Activated CD4-positive, alpha-beta memory T cell treated with anti-CD3 and anti-CD28 coated beads, Interleukin-2, amount 10 ng/mL, durations not matched to agents 7 days and 5 days (primary cell): Measurements from ENCODE around the gene FAM118B. TPM values are rescaled to one million over a fixed set of nuclear protein-coding genes. Genes with fewer than 3 reads are reported as not detected.
"Not testable (repeated sequence)": the region's sequence is repeated elsewhere in the genome, so short reads cannot be mapped to it uniquely, and the experiment has no call there.

Experiments
- CTCF ChIA-PET: fragments of 350-600 bp; sonication (Branson Sonifier 250); formaldehyde crosslinking; loops from one replicate; lab custom pipeline; 2021; ENCODE audit warnings: antibody characterized with exemption, inconsistent platforms; lab: Charles Lee
- POLR2A ChIA-PET: fragments of 350-600 bp; sonication (Branson Sonifier 250); formaldehyde crosslinking; loops from one replicate; lab custom pipeline; 2021; ENCODE audit warnings: antibody characterized with exemption; lab: Charles Lee
- DNase-seq: peaks from one replicate; pipeline ENCODE4 v3.0.0-alpha.2; 2020
- H3K27ac Mint-ChIP-seq: one replicate; pipeline ENCODE4 v1.8.0; 2021; ENCODE audit warnings: mild to moderate bottlenecking, mixed read lengths
- H3K27me3 Mint-ChIP-seq: one replicate; pipeline ENCODE4 v1.8.0; 2021; ENCODE audit warnings: mixed read lengths
- H3K36me3 Mint-ChIP-seq: one replicate; pipeline ENCODE4 v1.8.0; 2021; ENCODE audit warnings: low read depth, mixed read lengths
- H3K4me1 Mint-ChIP-seq: one replicate; pipeline ENCODE4 v1.8.0; 2021; ENCODE audit warnings: mixed read lengths
- H3K4me3 Mint-ChIP-seq: one replicate; pipeline ENCODE4 v1.8.0; 2021; ENCODE audit warnings: mild to moderate bottlenecking, mixed read lengths
- H3K9me3 Mint-ChIP-seq: one replicate; pipeline ENCODE4 v1.8.0; 2021; ENCODE audit warnings: mixed read lengths
- total RNA-seq, 2 experiments: library from RNA; stranded (reverse); gene quantifications; one replicate each; pipeline ENCODE4 v1.2.3, GENCODE V29; 2021

Gene FAM118B
- total RNA-seq, 2 experiments from 2014 or later, result 9.0 to 9.9 TPM

DNA sequence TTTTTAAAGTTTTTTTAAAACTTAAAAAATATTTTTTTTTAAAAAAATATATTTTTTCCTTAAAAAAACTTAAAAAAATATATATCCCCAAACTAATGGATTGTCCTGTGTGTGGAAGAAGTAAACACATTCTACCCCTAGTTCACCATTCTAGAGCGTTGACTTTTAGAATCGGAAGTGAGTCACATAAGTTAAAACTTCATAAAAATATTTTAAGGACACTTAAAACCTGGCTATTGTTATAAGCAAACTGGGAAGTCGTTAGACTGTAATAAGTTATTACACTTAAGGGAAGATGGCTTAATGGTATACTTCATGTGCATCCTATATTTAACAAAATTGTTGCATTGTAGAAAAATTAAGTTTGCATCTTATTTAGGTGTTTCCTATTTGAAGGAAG, 21.1 kb downstream of the FAM118B start:
- H3K36me3 Mint-ChIP-seq, result peaks cover 7% of the 10 kb centered on the region
- no peak overlapping the region for H3K4me3 Mint-ChIP-seq
- H3K27me3 Mint-ChIP-seq, result no peaks in the 10 kb centered on the region
- DNase-seq, result no peak
- CTCF ChIA-PET, result no interaction called here
- H3K9me3 Mint-ChIP-seq, result no peaks in the 10 kb centered on the region
- POLR2A ChIA-PET, result no interaction called here
- H3K4me1 Mint-ChIP-seq, result no peaks in the 10 kb centered on the region
- H3K27ac Mint-ChIP-seq, result no peak overlapping the region

- Mint-ChIP-seq H3K9me3 (no peaks in the 10 kb centered on the region), H3K36me3 (peaks cover 9% of the 10 kb centered on the region), H3K27ac (no peak overlapping the region), H3K4me3 (no peak overlapping the region), H3K27me3 (no peaks in the 10 kb centered on the region), H3K4me1 (no peaks in the 10 kb centered on the region)
- ChIA-PET CTCF (no interaction called here), POLR2A (no interaction called here)
- DNase-seq, result no peak
Observed at GRCh38 chr11:126233391-126233790, 21.8 kb downstream of the FAM118B start.

GRCh38 chr11:126246636-126247035, 35.1 kb downstream of the FAM118B start:
- Mint-ChIP-seq H3K4me3 (no peak overlapping the region), H3K36me3 (peaks cover 9% of the 10 kb centered on the region), H3K27ac (no peak overlapping the region), H3K4me1 (no peaks in the 10 kb centered on the region), H3K27me3 (no peaks in the 10 kb centered on the region), H3K9me3 (no peaks in the 10 kb centered on the region)
- no peak for DNase-seq
- ChIA-PET POLR2A (no interaction called here), CTCF (no interaction called here)

DNA sequence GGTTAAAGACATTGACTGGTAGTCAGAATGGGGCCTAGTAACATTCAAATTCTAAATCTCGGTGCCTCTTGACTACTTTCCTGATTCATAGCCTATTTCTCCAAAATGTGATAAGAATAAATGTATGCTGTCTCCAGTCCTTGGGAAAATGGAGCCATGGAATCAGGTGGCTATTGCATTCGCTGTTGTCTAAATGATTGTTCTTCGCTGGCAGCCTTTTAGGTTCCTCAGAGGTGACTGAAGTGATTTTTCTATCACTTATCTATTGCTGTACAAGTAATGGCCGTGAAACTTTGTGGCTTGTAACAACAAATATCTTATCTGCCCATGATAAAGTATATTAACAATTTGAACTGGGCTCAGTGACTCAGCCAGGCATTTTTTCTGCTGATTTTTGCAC, 41.7 kb downstream of the FAM118B start:
- H3K36me3 Mint-ChIP-seq, result peaks cover 18% of the 10 kb centered on the region
- H3K4me1 Mint-ChIP-seq, result no peaks in the 10 kb centered on the region
- no peak overlapping the region for H3K27ac Mint-ChIP-seq
- ChIA-PET CTCF (no interaction called here), POLR2A (interaction anchor here (0.9 to 2.6 kb wide), 2 partner anchors 9 to 12 kb away, joined by 3 to 8 read pairs; no protein-coding TSS in a partner anchor)
- DNase-seq, result no peak
- no peak overlapping the region for H3K4me3 Mint-ChIP-seq
- H3K27me3 Mint-ChIP-seq, result no peaks in the 10 kb centered on the region
- H3K9me3 Mint-ChIP-seq, result no peaks in the 10 kb centered on the region

DNA sequence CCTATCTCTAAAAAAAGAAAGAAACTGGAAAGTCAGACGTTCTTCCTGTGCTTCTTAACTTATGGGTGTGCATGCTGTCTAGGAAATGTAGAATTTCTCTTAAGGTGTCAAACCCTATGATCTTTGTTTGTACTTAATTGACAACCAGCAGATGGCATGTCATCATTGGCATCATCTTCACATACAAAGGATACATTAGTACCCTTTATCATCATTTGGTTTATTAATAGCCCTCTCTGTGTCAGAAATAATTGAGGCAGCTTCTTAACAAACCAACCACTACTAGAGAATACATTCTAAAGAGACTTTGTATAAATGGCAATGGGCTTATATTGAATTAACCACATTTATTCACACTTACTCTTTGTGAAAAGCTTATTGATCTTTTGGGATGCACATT, 43.2 kb downstream of the FAM118B start:
- CTCF ChIA-PET, result no interaction called here
- no peaks in the 10 kb centered on the region for H3K9me3 Mint-ChIP-seq
- no peak overlapping the region for H3K4me3 Mint-ChIP-seq
- no peak overlapping the region for H3K27ac Mint-ChIP-seq
- no peaks in the 10 kb centered on the region for H3K27me3 Mint-ChIP-seq
- POLR2A ChIA-PET, result interaction anchor here (2.6 kb wide), 1 partner anchor 8 kb away, joined by 8 read pairs; no protein-coding TSS in a partner anchor
- no peak for DNase-seq
- H3K4me1 Mint-ChIP-seq, result no peaks in the 10 kb centered on the region
- H3K36me3 Mint-ChIP-seq, result peaks cover 15% of the 10 kb centered on the region

DNA sequence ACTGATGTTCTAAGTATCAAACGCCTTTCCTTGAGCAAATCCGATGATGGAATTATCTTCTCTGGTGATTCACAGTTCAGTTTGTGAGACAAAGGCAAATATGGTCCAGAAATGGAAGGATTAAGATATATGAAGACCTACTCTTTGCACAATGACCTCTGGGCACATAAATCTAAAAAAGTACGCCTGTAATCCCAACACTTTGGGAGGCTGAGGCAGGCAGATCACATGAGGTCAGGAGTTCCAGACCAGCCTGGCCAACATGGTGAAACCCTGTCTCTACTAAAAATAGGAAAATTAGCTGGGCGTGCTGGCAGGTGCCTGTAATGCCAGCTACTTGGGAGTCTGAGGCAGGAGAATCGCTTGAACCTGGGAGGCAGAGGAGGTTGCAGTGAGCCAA, 43.9 kb downstream of the FAM118B start:
- peaks cover 18% of the 10 kb centered on the region for H3K36me3 Mint-ChIP-seq
- CTCF ChIA-PET, H3K4me1 Mint-ChIP-seq, H3K27ac Mint-ChIP-seq, H3K4me3 Mint-ChIP-seq, H3K27me3 Mint-ChIP-seq, H3K9me3 Mint-ChIP-seq, DNase-seq: not testable (repeated sequence)
- POLR2A ChIA-PET, result interaction anchor here (3.2 kb wide), 1 partner anchor 13 kb away, joined by 10 read pairs; the partner anchor contains the start of genes FOXRED1 and SRPRA

GRCh38 chr11:126256216-126256615, 44.6 kb downstream of the FAM118B start:
- DNase-seq, result no peak
- H3K4me3 Mint-ChIP-seq, result no peak overlapping the region
- H3K27ac Mint-ChIP-seq, result no peak overlapping the region
- H3K4me1 Mint-ChIP-seq, result no peaks in the 10 kb centered on the region
- peaks cover 22% of the 10 kb centered on the region for H3K36me3 Mint-ChIP-seq
- H3K9me3 Mint-ChIP-seq, result no peaks in the 10 kb centered on the region
- ChIA-PET POLR2A (interaction anchor here (3.2 kb wide), 1 partner anchor 13 kb away, joined by 10 read pairs; the partner anchor contains the start of genes FOXRED1 and SRPRA), CTCF (no interaction called here)
- no peaks in the 10 kb centered on the region for H3K27me3 Mint-ChIP-seq

GRCh38 chr11:126257144-126257543, 45.6 kb downstream of the FAM118B start:
- Mint-ChIP-seq H3K9me3 (no peaks in the 10 kb centered on the region), H3K36me3 (peaks cover 28% of the 10 kb centered on the region), H3K27ac (no peak overlapping the region), H3K27me3 (no peaks in the 10 kb centered on the region), H3K4me3 (no peak overlapping the region), H3K4me1 (no peaks in the 10 kb centered on the region)
- POLR2A ChIA-PET, result interaction anchor here (3.2 kb wide), 1 partner anchor 12 kb away, joined by 10 read pairs; the partner anchor contains the start of genes FOXRED1 and SRPRA
- CTCF ChIA-PET, result interaction anchor here (0.7 kb wide), 1 partner anchor 36 kb away, joined by 3 read pairs; no protein-coding TSS in a partner anchor
- DNase-seq, result no peak

GRCh38 chr11:126257764-126258163, 46.2 kb downstream of the FAM118B start:
- ChIA-PET POLR2A (interaction anchor here (3.2 kb wide), 1 partner anchor 11 kb away, joined by 10 read pairs; the partner anchor contains the start of genes FOXRED1 and SRPRA), CTCF (no interaction called here)
- Mint-ChIP-seq H3K27me3 (no peaks in the 10 kb centered on the region), H3K4me3 (no peak overlapping the region), H3K36me3 (peaks cover 33% of the 10 kb centered on the region), H3K9me3 (no peaks in the 10 kb centered on the region), H3K27ac (no peak overlapping the region), H3K4me1 (no peaks in the 10 kb centered on the region)
- no peak for DNase-seq

GRCh38 chr11:126262216-126262615, 50.6 kb downstream of the FAM118B start:
- POLR2A ChIA-PET, result interaction anchor here (0.7 to 2.1 kb wide), 4 partner anchors 9 to 42 kb away, joined by 3 to 8 read pairs (median 5); partner anchors contain the start of gene DCPS

GRCh38 chr11:126263489-126263888, 51.9 kb downstream of the FAM118B start:
- Mint-ChIP-seq H3K4me1 (peaks cover 22% of the 10 kb centered on the region), H3K27ac (no peak overlapping the region), H3K9me3 (no peaks in the 10 kb centered on the region), H3K27me3 (no peaks in the 10 kb centered on the region), H3K4me3 (no peak overlapping the region), H3K36me3 (peaks cover 77% of the 10 kb centered on the region)
- ChIA-PET CTCF (no interaction called here), POLR2A (interaction anchor here (0.8 to 2.1 kb wide), 2 partner anchors 10 to 14 kb away, joined by 3 to 8 read pairs; no protein-coding TSS in a partner anchor)
- DNase-seq, result no peak

More at GRCh38 chr11:126262216-126262615, 50.6 kb downstream of the FAM118B start:
- peaks cover 13% of the 10 kb centered on the region for H3K4me1 Mint-ChIP-seq
- H3K9me3 Mint-ChIP-seq, result no peaks in the 10 kb centered on the region
- H3K4me3 Mint-ChIP-seq, result no peak overlapping the region
- no peak overlapping the region for H3K27ac Mint-ChIP-seq
- H3K27me3 Mint-ChIP-seq, result no peaks in the 10 kb centered on the region
- no peak for DNase-seq
- peaks cover 69% of the 10 kb centered on the region for H3K36me3 Mint-ChIP-seq
- CTCF ChIA-PET, result no interaction called here

DNA sequence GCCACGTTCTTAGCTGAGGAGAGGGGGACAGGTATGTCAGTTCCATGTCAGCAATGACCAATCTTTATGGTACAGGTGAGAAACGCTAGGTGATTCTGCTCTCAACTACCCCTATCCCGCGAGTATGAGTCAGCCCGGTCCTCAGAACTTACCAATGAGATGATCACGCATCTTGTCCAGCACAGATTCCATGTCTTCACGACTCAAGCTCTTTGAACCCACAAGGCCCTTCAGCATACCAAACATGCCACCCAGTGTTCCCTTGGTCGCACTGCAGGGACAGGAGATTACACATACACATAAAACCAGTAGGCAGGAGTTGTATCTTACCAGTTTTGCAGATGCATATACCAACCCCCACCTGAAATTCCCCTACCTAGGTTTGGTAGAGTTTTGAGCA, 54.2 kb downstream of the FAM118B start:
- Mint-ChIP-seq H3K36me3 (peaks cover 79% of the 10 kb centered on the region), H3K9me3 (no peaks in the 10 kb centered on the region), H3K4me1 (peaks cover 39% of the 10 kb centered on the region), H3K4me3 (no peak overlapping the region), H3K27ac (no peak overlapping the region), H3K27me3 (no peaks in the 10 kb centered on the region)
- no peak for DNase-seq
- ChIA-PET POLR2A (no interaction called here), CTCF (interaction anchor here (0.6 to 1.4 kb wide), 2 partner anchors 15 kb away, joined by 3 to 4 read pairs; no protein-coding TSS in a partner anchor)

- peak overlapping the region; percentile 94 for H3K27ac Mint-ChIP-seq
- H3K36me3 Mint-ChIP-seq, result peaks cover 73% of the 10 kb centered on the region
- ChIA-PET CTCF (interaction anchor here (1.2 to 3.0 kb wide), 2 partner anchors 14 to 56 kb away, joined by 3 to 12 read pairs; partner anchors contain the start of gene FAM118B), POLR2A (interaction anchor here (1.0 to 3.2 kb wide), 8 partner anchors 11 to 675 kb away, joined by 3 to 78 read pairs (median 10); partner anchors contain the start of genes FAM118B, HYLS1, RPUSD4 and ST3GAL4)
- H3K4me1 Mint-ChIP-seq, result peaks cover 49% of the 10 kb centered on the region
- no peaks in the 10 kb centered on the region for H3K9me3 Mint-ChIP-seq
- no peak for DNase-seq
- H3K4me3 Mint-ChIP-seq, result peak overlapping the region; percentile 98
- H3K27me3 Mint-ChIP-seq, result no peaks in the 10 kb centered on the region
Observed at GRCh38 chr11:126267650-126268049, 56.1 kb downstream of the FAM118B start.
